Thyroid gland (tissue), 4 donors: Measurements from ENCODE around the gene HS3ST2. TPM values are rescaled to one million over a fixed set of nuclear protein-coding genes. Genes with fewer than 3 reads are reported as not detected.
A peak's percentile ranks its signal among the peaks of the same experiment; 100 is the strongest.

Source experiments
- DNase-seq, 2 donors: peaks; one replicate each; pipeline ENCODE4 v3.0.0-alpha.2; 2019
- H3K27ac ChIP-seq, 3 donors: fragments of 200-600 bp; sonication (generic); 1 replicate in 2 of 3; 2 replicates in 1 of 3; pipeline ENCODE4 v1.5.1; 2016 to 2019; ENCODE audit warnings: mild to moderate bottlenecking in 1 of 3, moderate library complexity in 1 of 3
- H3K27me3 ChIP-seq: fragments of 200-600 bp; sonication (generic); one replicate; pipeline ENCODE4 v1.5.1; 2019
- H3K36me3 ChIP-seq, 2 donors: fragments of 200-600 bp; sonication (generic); one replicate each; pipeline ENCODE4 v1.5.1; 2016 to 2019
- H3K4me1 ChIP-seq, 2 donors: fragments of 200-600 bp; sonication (generic); one replicate each; pipeline ENCODE4 v1.5.1; 2017 to 2019
- H3K4me3 ChIP-seq, 3 donors: fragments of 200-600 bp; sonication (generic); replicated peaks in 1 of 3; 1 replicate in 2 of 3; 2 replicates in 1 of 3; pipeline ENCODE4 v1.5.1; 2016; ENCODE audit warnings: mild to moderate bottlenecking in 1 of 3
- H3K9me3 ChIP-seq: fragments of 200-600 bp; sonication (generic); one replicate; pipeline ENCODE4 v1.5.1; 2017
- POLR2A ChIP-seq, 2 donors: fragments of 450-650 bp; IDR thresholded peaks; one replicate each; pipeline ENCODE4 v1.6.1; 2017; ENCODE audit warnings: antibody characterized with exemption in 2 of 2, mild to moderate bottlenecking in 2 of 2, moderate library complexity in 1 of 2
- WGBS, 2 donors: methylation state at CpG; one replicate each; pipeline ENCODE4 v1.1.5; 2017; 5-methylcytosine and 5-hydroxymethylcytosine counted together
- intact Hi-C: fragments of 100-400 bp; cut with DNase I; formaldehyde crosslinking; loops from one replicate; pipeline ENCODE4 v1.15.1; 2023
- total RNA-seq, 4 donors: library from RNA; depleted of rRNA; stranded (reverse); fragments of >200 nt; gene quantifications; one replicate each; pipeline ENCODE4 v1.2.3, GENCODE V29; 2016
- TF ChIP-seq, protein P1 (sequence below), 6 experiments: fragments of 200-600 bp in 3 of 6; fragments of 450-650 bp in 3 of 6; sonication (generic) in 3 of 6; IDR thresholded peaks; one replicate each; pipeline ENCODE4 v1.5.1; 2016 to 2019; ENCODE audit warnings: antibody characterized with exemption in 6 of 6, mild to moderate bottlenecking in 2 of 6, inconsistent platforms in 1 of 6, moderate library complexity in 1 of 6

The HS3ST2 gene
- total RNA-seq, 4 donors from 2014 or later = 0.88 to 7.0 (median 3.7) TPM

DNA sequence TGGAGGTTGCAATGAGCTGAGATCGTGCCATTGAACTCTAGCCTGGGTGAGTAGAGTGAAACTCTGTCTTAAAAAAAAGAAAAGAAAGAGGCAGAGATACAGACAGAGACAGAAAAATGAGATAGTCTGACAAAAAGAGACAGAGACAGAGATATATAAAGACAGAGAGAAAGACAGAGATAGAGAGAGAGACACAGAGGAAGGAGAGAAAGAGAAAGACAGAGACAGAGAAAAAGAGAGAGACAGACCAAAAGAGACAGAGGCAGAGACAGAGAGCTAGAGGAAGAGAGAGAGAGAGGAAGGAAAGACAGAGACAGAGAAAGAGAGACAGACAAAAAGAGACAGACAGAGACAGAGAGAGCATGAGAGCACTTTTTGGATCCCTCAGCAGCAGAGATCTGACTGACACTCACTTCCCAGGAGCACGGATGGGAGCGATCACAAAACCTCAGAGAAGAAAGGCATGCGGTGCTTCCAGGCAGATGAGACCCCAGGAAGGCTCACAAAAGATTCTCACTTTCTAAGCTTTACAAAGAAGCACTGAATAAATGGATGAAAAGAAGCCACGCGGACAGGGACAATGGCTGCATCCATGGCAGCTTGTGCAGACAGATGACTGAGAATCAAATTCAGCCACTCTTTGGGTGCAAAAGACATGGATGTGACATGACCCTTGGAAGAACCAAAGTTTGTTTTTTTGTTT, 38.6 kb upstream of the HS3ST2 start:
- intact Hi-C loops = no loop called here
- WGBS, 2 donors = 41 to 44% methylated on average over 6 of the region's 6 CpGs
- TF ChIP-seq, protein P1, sequence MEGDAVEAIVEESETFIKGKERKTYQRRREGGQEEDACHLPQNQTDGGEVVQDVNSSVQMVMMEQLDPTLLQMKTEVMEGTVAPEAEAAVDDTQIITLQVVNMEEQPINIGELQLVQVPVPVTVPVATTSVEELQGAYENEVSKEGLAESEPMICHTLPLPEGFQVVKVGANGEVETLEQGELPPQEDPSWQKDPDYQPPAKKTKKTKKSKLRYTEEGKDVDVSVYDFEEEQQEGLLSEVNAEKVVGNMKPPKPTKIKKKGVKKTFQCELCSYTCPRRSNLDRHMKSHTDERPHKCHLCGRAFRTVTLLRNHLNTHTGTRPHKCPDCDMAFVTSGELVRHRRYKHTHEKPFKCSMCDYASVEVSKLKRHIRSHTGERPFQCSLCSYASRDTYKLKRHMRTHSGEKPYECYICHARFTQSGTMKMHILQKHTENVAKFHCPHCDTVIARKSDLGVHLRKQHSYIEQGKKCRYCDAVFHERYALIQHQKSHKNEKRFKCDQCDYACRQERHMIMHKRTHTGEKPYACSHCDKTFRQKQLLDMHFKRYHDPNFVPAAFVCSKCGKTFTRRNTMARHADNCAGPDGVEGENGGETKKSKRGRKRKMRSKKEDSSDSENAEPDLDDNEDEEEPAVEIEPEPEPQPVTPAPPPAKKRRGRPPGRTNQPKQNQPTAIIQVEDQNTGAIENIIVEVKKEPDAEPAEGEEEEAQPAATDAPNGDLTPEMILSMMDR (IDR thresholded peaks at IDR 0.05) = no peak
- TF ChIP-seq POLR2A (IDR thresholded peaks at IDR 0.05) = no peak

DNA sequence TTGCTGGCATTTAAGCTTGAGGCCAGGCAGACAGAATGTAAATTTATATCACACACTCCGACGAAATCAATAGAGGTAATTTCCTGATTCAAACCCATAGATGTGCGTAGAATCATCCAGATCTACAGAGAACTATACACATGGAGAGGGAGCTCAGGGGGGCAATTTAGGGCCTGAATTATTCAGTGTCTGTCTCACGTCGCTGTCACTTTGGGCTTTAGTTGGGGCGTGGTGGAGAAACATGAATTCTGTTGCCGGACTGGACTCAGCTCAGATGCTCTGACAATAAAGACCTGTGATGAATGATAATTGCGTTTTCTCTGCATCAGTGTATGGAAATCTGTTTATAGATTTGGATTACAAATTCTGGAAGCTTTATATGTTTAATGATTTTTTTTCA, 32.5 kb upstream of the HS3ST2 start:
- DNase-seq = no peak
- 82 to 89% methylated on average over 8 of the region's 8 CpGs for WGBS, 2 donors
- H3K4me3 ChIP-seq = no peak overlapping the region
- no peak overlapping the region for H3K27ac ChIP-seq
- no peaks in the 10 kb centered on the region for H3K36me3 ChIP-seq
- intact Hi-C loops = no loop called here
- TF ChIP-seq, protein P1 (IDR thresholded peaks at IDR 0.05) = no peak
- no peak for TF ChIP-seq POLR2A (IDR thresholded peaks at IDR 0.05)
- no peaks in the 10 kb centered on the region for H3K4me1 ChIP-seq
- H3K9me3 ChIP-seq = no peaks in the 10 kb centered on the region
- no peaks in the 10 kb centered on the region for H3K27me3 ChIP-seq

More for the DNA sequence above, 38.6 kb upstream of the HS3ST2 start:
- H3K9me3 ChIP-seq = no peaks in the 10 kb centered on the region
- DNase-seq = no peak
- H3K4me3 ChIP-seq = no peak overlapping the region
- no peaks in the 10 kb centered on the region for H3K4me1 ChIP-seq
- H3K36me3 ChIP-seq = no peaks in the 10 kb centered on the region
- no peaks in the 10 kb centered on the region for H3K27me3 ChIP-seq
- no peak overlapping the region for H3K27ac ChIP-seq

DNA sequence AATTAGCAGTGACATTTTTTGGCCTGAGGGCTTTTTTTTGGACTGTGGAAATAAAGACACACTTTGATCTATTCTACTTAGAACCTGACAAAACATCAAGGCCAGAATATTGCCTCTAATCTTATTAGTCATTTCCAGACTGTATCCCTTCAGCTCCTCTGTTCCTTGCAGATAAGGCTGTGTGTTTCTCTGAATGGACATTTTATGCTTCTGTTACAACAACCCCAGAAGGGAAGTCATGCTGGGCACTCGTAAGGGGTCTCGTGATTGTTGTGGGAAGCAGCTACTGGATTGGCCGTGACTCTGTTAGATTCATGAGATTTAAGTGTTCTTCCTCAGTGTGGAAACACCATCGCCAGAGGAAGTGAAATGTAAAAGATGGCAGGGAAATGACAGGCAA, 31.6 kb upstream of the HS3ST2 start:
- intact Hi-C loops = no loop called here
- Histone ChIP-seq H3K4me3 (no peak overlapping the region), H3K27ac (no peak overlapping the region), H3K9me3 (no peaks in the 10 kb centered on the region), H3K4me1 (no peaks in the 10 kb centered on the region), H3K36me3 (no peaks in the 10 kb centered on the region), H3K27me3 (no peaks in the 10 kb centered on the region)
- WGBS, 2 donors = 33 to 36% methylated on average over 4 of the region's 4 CpGs
- peak in 1 of 2 donors; percentile 3 for DNase-seq
- TF ChIP-seq POLR2A (IDR thresholded peaks at IDR 0.05) = no peak
- TF ChIP-seq, protein P1 (IDR thresholded peaks at IDR 0.05) = no peak

DNA sequence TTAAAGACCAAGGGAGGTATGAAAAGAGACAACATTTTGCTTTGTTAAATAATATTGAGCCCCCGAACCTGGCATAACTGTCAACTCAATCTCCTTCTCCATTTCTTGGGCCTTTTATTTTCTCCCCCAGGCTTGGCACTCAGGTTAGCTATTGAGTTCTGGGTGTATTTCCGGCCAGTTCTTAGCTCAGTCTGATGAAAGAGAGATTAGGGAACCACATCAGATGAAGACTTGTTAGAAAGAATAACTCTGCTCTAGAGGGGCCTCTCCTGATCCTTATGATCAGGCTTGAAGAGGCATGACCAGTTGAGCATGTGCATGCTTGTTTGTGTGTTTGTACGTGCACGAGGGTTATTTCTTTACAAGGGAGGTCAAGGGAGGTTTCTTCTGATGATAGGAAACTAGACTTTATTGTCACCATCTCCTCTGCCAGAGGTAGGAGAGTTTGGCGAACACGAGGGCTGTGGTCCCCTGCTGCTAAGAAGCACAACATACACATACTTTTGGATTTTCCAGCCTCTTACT, 29.2 kb upstream of the HS3ST2 start:
- H3K4me1 ChIP-seq = no peaks in the 10 kb centered on the region
- 35 to 54% methylated on average over 6 of the region's 6 CpGs for WGBS, 2 donors
- TF ChIP-seq, protein P1 (IDR thresholded peaks at IDR 0.05) = no peak
- TF ChIP-seq POLR2A (IDR thresholded peaks at IDR 0.05) = no peak
- no peak for DNase-seq
- no peaks in the 10 kb centered on the region for H3K9me3 ChIP-seq
- H3K36me3 ChIP-seq = no peaks in the 10 kb centered on the region
- intact Hi-C loops = no loop called here
- no peaks in the 10 kb centered on the region for H3K27me3 ChIP-seq
- H3K27ac ChIP-seq = no peak overlapping the region
- no peak overlapping the region for H3K4me3 ChIP-seq

DNA sequence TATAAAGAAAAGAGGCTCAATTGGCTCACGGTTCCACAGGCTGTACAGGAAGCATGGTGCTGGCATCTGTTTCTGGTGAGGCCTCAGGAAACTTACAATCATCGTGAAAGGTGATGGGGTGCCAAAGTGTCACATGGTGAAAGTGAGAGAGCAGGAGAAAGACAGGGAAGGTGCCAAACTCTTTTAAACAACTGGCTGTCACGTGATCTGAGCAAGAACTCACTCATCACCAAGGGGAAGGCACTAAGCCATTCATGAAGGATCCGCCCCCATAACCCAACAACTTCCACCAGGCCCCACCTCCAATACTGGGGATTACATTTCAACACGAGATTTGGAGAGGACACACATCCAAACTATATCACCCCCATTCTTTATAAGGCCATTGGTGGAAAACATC, 28.4 kb upstream of the HS3ST2 start:
- TF ChIP-seq, protein P1 (IDR thresholded peaks at IDR 0.05) = no peak
- no peak for TF ChIP-seq POLR2A (IDR thresholded peaks at IDR 0.05)
- 81% methylated on average over 5 of the region's 5 CpGs for WGBS, 2 donors
- Histone ChIP-seq H3K4me3 (no peak overlapping the region), H3K27ac (no peak overlapping the region), H3K4me1 (no peaks in the 10 kb centered on the region), H3K9me3 (no peaks in the 10 kb centered on the region), H3K36me3 (no peaks in the 10 kb centered on the region), H3K27me3 (no peaks in the 10 kb centered on the region)
- DNase-seq = no peak
- intact Hi-C loops = no loop called here
